K562 (cell line): ENCODE measurements around the gene UBA1. TPM values are rescaled to one million over a fixed set of nuclear protein-coding genes. Genes with fewer than 3 reads are reported as not detected.

Experiments used
- ATAC-seq: fragments of 200-7000 bp; cut with Tn5 transposase; 3 replicates; pipeline ENCODE4 v1.9.1; 2020; ENCODE audit warnings: moderate library complexity
- BruUV-seq: library from RNA; stranded (reverse); fragments of 400-500 nt; replicated peaks from 2 replicates; lab custom pipeline; 2021; lab: Mats Ljungman, UMichigan
- CTCF ChIA-PET: fragments of 300-600 bp; formaldehyde crosslinking; extraction: SDS; loops from one replicate; lab custom pipeline; 2021; ENCODE audit warnings: low intra/inter-chr PET ratio; lab: Yijun Ruan, JAX
- POLR2A ChIA-PET: fragments of 300-600, 350-650 bp; sonication (Branson Sonifier 250); formaldehyde crosslinking; extraction: SDS; loops from one replicate; lab custom pipeline; 2021; ENCODE audit warnings: antibody characterized with exemption, inconsistent platforms; lab: Yijun Ruan, JAX
- DNase-seq, 4 experiments: peaks; one replicate each; pipeline versions ENCODE4 v3.0.0 to v3.0.0-alpha.2; 2011 to 2018; ENCODE audit warnings: low spot score in 3 of 4, mixed read lengths in 3 of 4; ENCODE audit errors: extremely low read depth in 1 of 4
- FAIRE-seq: peaks from 2 replicates; lab custom pipeline; 2011; peaks lifted over from hg19 to GRCh38; lab: Jason Lieb, UNC
- H2AFZ ChIP-seq: 2 replicates; pipeline ENCODE4 v1.6.0; 2011; ENCODE audit warnings: low read depth, low read length, control low read depth, inconsistent platforms
- H3K27ac ChIP-seq: fragments of 200-600 bp; 3 replicates; pipeline ENCODE4 v1.8.0; 2011; ENCODE audit warnings: low read depth, mild to moderate bottlenecking, control low read depth, inconsistent platforms, low read length, moderate library complexity, mixed read lengths; ENCODE audit errors: extremely low read depth
- H3K27me3 ChIP-seq, 2 experiments: fragments of 300-600 bp in 1 of 2; 2 replicates in 1 of 2; 3 replicates in 1 of 2; pipeline versions ENCODE4 v1.6.0 to v1.8.0; 2011; ENCODE audit warnings: inconsistent platforms in 2 of 2, low read length in 2 of 2, mild to moderate bottlenecking in 1 of 2, mixed read lengths in 1 of 2, moderate library complexity in 1 of 2; ENCODE audit not compliant: control insufficient read depth in 2 of 2, insufficient read depth in 2 of 2
- H3K36me3 ChIP-seq: fragments of 300-600 bp; 3 replicates; pipeline ENCODE4 v1.8.0; 2011; ENCODE audit warnings: mild to moderate bottlenecking, low read length, inconsistent platforms; ENCODE audit not compliant: control insufficient read depth, insufficient read depth
- H3K4me1 ChIP-seq, 2 experiments: fragments of 200-600 bp in 1 of 2; replicated peaks in 1 of 2; 2 replicates in 1 of 2; 3 replicates in 1 of 2; pipeline versions ENCODE4 v1.5.1 to v1.8.0; 2011; ENCODE audit warnings: inconsistent platforms in 2 of 2, low read length in 2 of 2, mild to moderate bottlenecking in 1 of 2, mixed read lengths in 1 of 2, moderate library complexity in 1 of 2; ENCODE audit not compliant: control insufficient read depth in 2 of 2, insufficient read depth in 2 of 2
- H3K4me2 ChIP-seq: 2 replicates; pipeline ENCODE4 v1.6.1; 2011; ENCODE audit warnings: low read length, control low read depth, inconsistent platforms, mixed read lengths; ENCODE audit not compliant: insufficient read depth
- H3K4me3 ChIP-seq: fragments of 200-600 bp; sonication (generic), shearing (Covaris generic); 2 replicates; pipeline ENCODE4 v1.5.1; 2016; ENCODE audit warnings: control low read depth, inconsistent platforms
- H3K79me2 ChIP-seq: fragments of 200-600 bp; 3 replicates; pipeline ENCODE4 v1.8.0; 2011; ENCODE audit warnings: low read length, inconsistent platforms; ENCODE audit not compliant: control insufficient read depth, insufficient read depth
- H3K9ac ChIP-seq, 2 experiments: 2 replicates each; pipeline versions ENCODE4 v1.6.0 to v1.6.1; 2011; ENCODE audit warnings: low read depth in 2 of 2, low read length in 2 of 2, control low read depth in 1 of 2, inconsistent platforms in 1 of 2, mild to moderate bottlenecking in 1 of 2, mixed read lengths in 1 of 2; ENCODE audit not compliant: insufficient read depth in 1 of 2
- H3K9me1 ChIP-seq: one replicate; pipeline ENCODE4 v1.6.0; 2011; ENCODE audit warnings: inconsistent platforms, mild to moderate bottlenecking, low read length, moderate library complexity; ENCODE audit not compliant: control insufficient read depth, insufficient read depth
- H3K9me3 ChIP-seq: replicated peaks from 2 replicates; pipeline ENCODE4 v1.5.1; 2011; ENCODE audit warnings: low read depth, low read length, inconsistent platforms; ENCODE audit not compliant: control insufficient read depth, insufficient read depth
- H4K20me1 ChIP-seq: replicated peaks from 2 replicates; pipeline ENCODE4 v1.6.1; 2011; ENCODE audit warnings: low read length, inconsistent platforms, mixed read lengths; ENCODE audit not compliant: control insufficient read depth, insufficient read depth
- CREB1 ChIP-seq, 2 experiments: sonication (generic) in 1 of 2; formaldehyde crosslinking in 1 of 2; IDR thresholded peaks; 2 replicates each; pipeline versions ENCODE4 v1.6.1 to v1.8.0; 2012 to 2022; ENCODE audit warnings: inconsistent platforms in 1 of 2, mild to moderate bottlenecking in 1 of 2, missing genetic modification reagents in 1 of 2, moderate library complexity in 1 of 2
- E2F3 ChIP-seq: fragments of 250-450 bp; sonication (Bioruptor Pico); IDR thresholded peaks from 2 replicates; pipeline ENCODE4 v1.4.0; 2020; ENCODE audit warnings: mild to moderate bottlenecking
- FOSL1 ChIP-seq: fragments of 200-800 bp; sonication (Bioruptor generic); conservative IDR thresholded peaks from 2 replicates; pipeline ENCODE4 v1.6.1; 2016; ENCODE audit warnings: missing genetic modification characterization, missing compliant biosample characterization
- HNRNPK ChIP-seq: fragments of 200-400 bp; formaldehyde crosslinking; IDR thresholded peaks from one replicate; pipeline ENCODE4 v1.6.1; 2018; ENCODE audit warnings: mild to moderate bottlenecking, low read depth, low read length; ENCODE audit not compliant: poor library complexity, severe bottlenecking
- KLF16 ChIP-seq: IDR thresholded peaks from 2 replicates; pipeline ENCODE4 v1.6.1; 2016; ENCODE audit warnings: antibody characterized with exemption
- MTA2 ChIP-seq: fragments of 450-650 bp; IDR thresholded peaks from 2 replicates; pipeline ENCODE4 v1.6.1; 2016; ENCODE audit warnings: low read depth
- PHB ChIP-seq: fragments of 250-450 bp; sonication (Bioruptor Pico); IDR thresholded peaks from 2 replicates; pipeline ENCODE4 v1.5.0; 2021
- RHOXF2B ChIP-seq: fragments of 250-450 bp; sonication (Bioruptor Pico); conservative IDR thresholded peaks from 2 replicates; pipeline ENCODE4 v1.5.1; 2021
- TOE1 ChIP-seq, 2 experiments: fragments of 450-650 bp in 1 of 2; sonication (generic) in 1 of 2; formaldehyde crosslinking in 1 of 2; IDR thresholded peaks; 2 replicates each; pipeline versions ENCODE4 v1.7.1 to v1.8.0; 2016 to 2022; ENCODE audit warnings: borderline replicate concordance in 2 of 2, mild to moderate bottlenecking in 2 of 2, antibody characterized with exemption in 1 of 2, inconsistent platforms in 1 of 2, low read depth in 1 of 2, missing genetic modification reagents in 1 of 2, moderate library complexity in 1 of 2
- U2AF2 ChIP-seq: fragments of 200-400 bp; formaldehyde crosslinking; optimal IDR thresholded peaks from 2 replicates; pipeline ENCODE3; 2017; ENCODE audit warnings: low read depth, mild to moderate bottlenecking, low read length
- XRCC4 ChIP-seq: IDR thresholded peaks from one replicate; pipeline ENCODE4 v1.6.1; 2011; ENCODE audit not compliant: insufficient read depth, insufficient read length; ENCODE audit errors: extremely low read depth
- ZNF445 ChIP-seq: fragments of 250-450 bp; sonication (Bioruptor Pico); IDR thresholded peaks from 2 replicates; pipeline ENCODE4 v1.4.0; 2020; ENCODE audit warnings: low read depth, mild to moderate bottlenecking, moderate library complexity
- ZNF584 ChIP-seq: fragments of 200-800 bp; sonication (Bioruptor generic); IDR thresholded peaks from 2 replicates; pipeline ENCODE4 v1.6.1; 2016; ENCODE audit warnings: low read depth, mild to moderate bottlenecking, missing genetic modification characterization, missing compliant biosample characterization
- WGBS: fragments of 100-300 bp; shearing (Covaris generic); methylation state at CpG from one replicate; pipeline ENCODE4 v1.1.6; 2016; ENCODE audit warnings: low coverage, mixed read lengths; ENCODE audit not compliant: insufficient coverage; ENCODE audit errors: missing lambda C conversion rate; 5-methylcytosine and 5-hydroxymethylcytosine counted together
- in situ Hi-C: fragments of 300-500 bp; cut with MboI; formaldehyde crosslinking; loops from 4 replicates; pipeline ENCODE4 v1.15.0; 2018; ENCODE audit warnings: inconsistent platforms, mixed read lengths
- intact Hi-C: fragments of 100-400 bp; cut with micrococcal nuclease; formaldehyde crosslinking; loops from 2 replicates; pipeline ENCODE4 v1.14.2; 2022
- polyA plus RNA-seq, 8 experiments: library from polyadenylated mRNA; depleted of rRNA in 4 of 8; stranded (reverse) in 5 of 8; unstranded in 3 of 8; fragments of >200 nt; fragmentation: Nextera tagmentation in 2 of 8; fragmentation: Illumina TruSeq in 1 of 8; extraction: Ambion mirVana in 2 of 8; extraction: Trizol in 1 of 8; gene quantifications; 2 replicates each; pipeline versions ENCODE4 v1.2.1 to v1.2.3, GENCODE V29; 2011 to 2014; ENCODE audit warnings: inconsistent platforms in 1 of 8, missing spikeins in 1 of 8
- total RNA-seq, 7 experiments: library from RNA; depleted of rRNA in 6 of 7; stranded (reverse); fragments of >200 nt in 6 of 7; fragmentation: Illumina TruSeq in 2 of 7; extraction: Trizol in 2 of 7; gene quantifications; 2 replicates each; pipeline versions ENCODE4 v1.2.1 to v1.2.3, GENCODE V29; 2011 to 2021; ENCODE audit warnings: low replicate concordance in 1 of 7
- TF ChIP-seq, protein P1 (sequence below): fragments of 450-650 bp; IDR thresholded peaks from 2 replicates; pipeline ENCODE4 v1.6.1; 2016; ENCODE audit warnings: mild to moderate bottlenecking
- TF ChIP-seq, protein P2 (sequence below): fragments of 450-650 bp; IDR thresholded peaks from 2 replicates; pipeline ENCODE4 v1.6.1; 2016; ENCODE audit warnings: low read depth, mild to moderate bottlenecking, moderate library complexity

Gene UBA1
- total and polyA plus RNA-seq, 9 of the 15 experiments (the other 6 are each of a cell fraction or from before 2014, with no cell fraction given): 32.0 to 174 (median 93.6) TPM

DNA sequence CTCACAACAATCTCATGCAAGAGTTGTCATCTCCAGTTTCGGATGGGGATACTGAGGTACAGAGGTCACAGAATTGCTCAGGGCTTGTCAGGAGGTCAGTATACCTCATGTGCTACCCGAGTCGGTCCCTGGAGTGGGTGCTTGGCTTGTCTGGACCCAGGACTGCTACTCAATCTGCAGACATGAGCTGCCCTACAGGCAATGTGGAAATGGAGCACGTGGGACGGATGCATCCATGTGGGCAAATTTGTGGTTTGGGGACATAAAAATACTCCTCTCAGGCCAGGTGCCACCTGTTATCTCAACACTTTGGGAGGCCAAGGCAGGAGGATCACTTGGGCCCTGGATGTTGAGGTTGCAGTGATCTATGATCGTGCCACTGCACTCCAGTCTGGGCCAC, 54.9 kb downstream of the UBA1 start:
- DNase-seq (no peak), FAIRE-seq (no peak), ATAC-seq (no peak)
- no peaks in the 10 kb centered on the region; a peak in 1 of 5 replicates for H3K4me1 ChIP-seq
- H3K4me2 ChIP-seq: no peak overlapping the region
- ChIA-PET CTCF (no interaction called here), POLR2A (no interaction called here)
- no peak overlapping the region; a peak in 1 of 4 replicates for H3K9ac ChIP-seq
- TF ChIP-seq, protein P1, sequence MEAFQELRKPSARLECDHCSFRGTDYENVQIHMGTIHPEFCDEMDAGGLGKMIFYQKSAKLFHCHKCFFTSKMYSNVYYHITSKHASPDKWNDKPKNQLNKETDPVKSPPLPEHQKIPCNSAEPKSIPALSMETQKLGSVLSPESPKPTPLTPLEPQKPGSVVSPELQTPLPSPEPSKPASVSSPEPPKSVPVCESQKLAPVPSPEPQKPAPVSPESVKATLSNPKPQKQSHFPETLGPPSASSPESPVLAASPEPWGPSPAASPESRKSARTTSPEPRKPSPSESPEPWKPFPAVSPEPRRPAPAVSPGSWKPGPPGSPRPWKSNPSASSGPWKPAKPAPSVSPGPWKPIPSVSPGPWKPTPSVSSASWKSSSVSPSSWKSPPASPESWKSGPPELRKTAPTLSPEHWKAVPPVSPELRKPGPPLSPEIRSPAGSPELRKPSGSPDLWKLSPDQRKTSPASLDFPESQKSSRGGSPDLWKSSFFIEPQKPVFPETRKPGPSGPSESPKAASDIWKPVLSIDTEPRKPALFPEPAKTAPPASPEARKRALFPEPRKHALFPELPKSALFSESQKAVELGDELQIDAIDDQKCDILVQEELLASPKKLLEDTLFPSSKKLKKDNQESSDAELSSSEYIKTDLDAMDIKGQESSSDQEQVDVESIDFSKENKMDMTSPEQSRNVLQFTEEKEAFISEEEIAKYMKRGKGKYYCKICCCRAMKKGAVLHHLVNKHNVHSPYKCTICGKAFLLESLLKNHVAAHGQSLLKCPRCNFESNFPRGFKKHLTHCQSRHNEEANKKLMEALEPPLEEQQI: no peak
- TF ChIP-seq, protein P2, sequence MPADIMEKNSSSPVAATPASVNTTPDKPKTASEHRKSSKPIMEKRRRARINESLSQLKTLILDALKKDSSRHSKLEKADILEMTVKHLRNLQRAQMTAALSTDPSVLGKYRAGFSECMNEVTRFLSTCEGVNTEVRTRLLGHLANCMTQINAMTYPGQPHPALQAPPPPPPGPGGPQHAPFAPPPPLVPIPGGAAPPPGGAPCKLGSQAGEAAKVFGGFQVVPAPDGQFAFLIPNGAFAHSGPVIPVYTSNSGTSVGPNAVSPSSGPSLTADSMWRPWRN: no peak
- TF ChIP-seq U2AF2 (no peak), HNRNPK (no peak), RHOXF2B (CRISPR knock-in tag) (no peak), XRCC4 (no peak), ZNF584 (CRISPR knock-in tag) (no peak), E2F3 (CRISPR knock-in tag) (no peak), CREB1 (IDR thresholded peaks at IDR 0.05) (no peak), CREB1 (CRISPR knock-in tag; IDR thresholded peaks at IDR 0.05) (no peak), MTA2 (no peak), FOSL1 (tag) (no peak), ZNF445 (CRISPR knock-in tag) (no peak), KLF16 (no peak), TOE1 (IDR thresholded peaks at IDR 0.05; ENCODE audit: borderline replicate concordance) (no peak), TOE1 (CRISPR knock-in tag; IDR thresholded peaks at IDR 0.05; ENCODE audit: borderline replicate concordance, low read depth) (no peak), PHB (CRISPR knock-in tag) (no peak)
- in situ Hi-C loops (no loop called here), intact Hi-C loops (no loop called here)
- no peak overlapping the region for H3K4me3 ChIP-seq
- H3K79me2 ChIP-seq: no peaks in the 10 kb centered on the region
- H4K20me1 ChIP-seq: no peaks in the 10 kb centered on the region
- H3K27ac ChIP-seq: no peak overlapping the region
- no TSS peak for BruUV-seq
- H3K27me3 ChIP-seq: no peaks in the 10 kb centered on the region
- H2AFZ ChIP-seq: no peak overlapping the region
- H3K9me1 ChIP-seq: no peaks in the 10 kb centered on the region
- H3K9me3 ChIP-seq: no peaks in the 10 kb centered on the region
- H3K36me3 ChIP-seq: no peaks in the 10 kb centered on the region
- 47% methylated on average over 4 of the region's 6 CpGs for WGBS
